GM21515 (cell line): Measurements from ENCODE around the gene ARHGEF12.

Source experiments
- ATAC-seq: cut with Tn5 transposase; IDR thresholded peaks from one replicate; pipeline ENCODE4 v1.9.1; 2021; ENCODE audit not compliant: unreplicated experiment

Gene ARHGEF12

DNA sequence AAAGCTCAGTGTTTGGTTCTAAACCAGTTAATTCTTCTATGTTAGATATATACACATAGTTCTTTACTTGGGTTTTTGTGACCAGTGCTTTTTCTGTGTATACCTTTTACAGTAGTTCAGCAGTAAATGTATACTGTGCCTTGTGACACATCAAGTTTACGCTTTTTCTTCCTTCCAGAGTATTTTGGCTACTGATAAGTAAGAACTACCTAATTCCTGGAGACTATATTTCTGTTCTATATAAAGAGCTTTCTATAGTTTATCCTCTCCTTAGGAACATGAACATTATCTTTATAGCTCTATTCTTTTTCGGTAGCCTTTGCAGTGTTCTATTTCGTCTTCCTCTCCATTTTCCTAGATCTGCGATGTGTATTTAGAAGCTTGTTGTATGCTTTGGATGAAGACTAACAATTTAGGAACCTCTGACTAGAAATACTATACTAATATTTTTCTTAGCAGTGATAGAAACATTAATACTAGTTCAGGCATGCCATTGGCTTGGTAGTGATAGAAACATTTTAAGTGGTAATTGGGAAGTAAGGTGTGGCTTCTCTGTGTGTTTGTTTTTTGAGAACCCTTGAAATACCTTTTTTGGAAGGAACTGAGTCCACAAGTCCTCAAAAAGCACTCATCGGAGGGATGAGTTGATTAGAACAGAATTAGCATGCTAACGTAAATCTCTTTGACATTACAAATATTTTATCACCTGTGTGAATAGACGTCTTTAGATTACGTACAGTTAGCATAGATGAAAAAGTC lies 74.6 kb downstream of the ARHGEF12 start:
- ATAC-seq: no peak

DNA sequence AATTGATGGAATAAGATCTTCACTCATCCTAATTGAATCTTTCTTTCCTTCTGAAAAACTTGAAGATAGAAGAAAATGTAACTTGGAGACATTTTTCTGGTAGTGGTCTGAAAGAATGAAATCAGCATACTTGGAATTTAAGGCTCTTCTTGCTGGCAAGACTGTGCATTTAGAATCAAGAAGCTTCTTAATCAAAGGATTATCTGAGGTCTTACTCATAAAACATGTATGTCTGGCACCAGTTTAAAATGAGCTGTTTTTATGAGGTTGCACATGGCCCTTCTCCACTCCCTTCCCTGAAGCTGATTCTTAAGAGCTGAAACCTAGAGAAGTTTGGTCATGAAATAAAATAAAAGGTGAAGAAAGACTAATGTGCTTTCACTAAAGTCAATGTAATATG lies 77.3 kb downstream of the ARHGEF12 start:
- ATAC-seq: no peak

DNA sequence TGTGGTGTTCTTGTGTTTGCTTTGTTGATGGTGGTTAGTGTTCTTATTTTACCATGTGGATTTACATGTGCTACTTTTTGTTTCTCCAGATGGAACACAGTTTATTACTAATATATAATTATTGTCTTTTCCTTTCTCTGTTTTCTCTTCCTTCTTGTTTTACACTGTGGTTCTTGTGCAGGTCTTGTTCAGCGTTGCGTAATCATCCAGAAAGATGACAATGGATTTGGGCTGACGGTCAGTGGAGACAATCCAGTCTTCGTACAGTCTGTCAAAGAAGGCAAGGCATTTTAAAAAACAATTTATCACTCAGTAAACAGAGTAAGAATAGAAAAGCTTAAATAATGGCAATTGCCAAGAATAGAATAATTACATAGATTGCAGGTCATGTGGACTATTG lies 84.4 kb downstream of the ARHGEF12 start:
- no peak for ATAC-seq

DNA sequence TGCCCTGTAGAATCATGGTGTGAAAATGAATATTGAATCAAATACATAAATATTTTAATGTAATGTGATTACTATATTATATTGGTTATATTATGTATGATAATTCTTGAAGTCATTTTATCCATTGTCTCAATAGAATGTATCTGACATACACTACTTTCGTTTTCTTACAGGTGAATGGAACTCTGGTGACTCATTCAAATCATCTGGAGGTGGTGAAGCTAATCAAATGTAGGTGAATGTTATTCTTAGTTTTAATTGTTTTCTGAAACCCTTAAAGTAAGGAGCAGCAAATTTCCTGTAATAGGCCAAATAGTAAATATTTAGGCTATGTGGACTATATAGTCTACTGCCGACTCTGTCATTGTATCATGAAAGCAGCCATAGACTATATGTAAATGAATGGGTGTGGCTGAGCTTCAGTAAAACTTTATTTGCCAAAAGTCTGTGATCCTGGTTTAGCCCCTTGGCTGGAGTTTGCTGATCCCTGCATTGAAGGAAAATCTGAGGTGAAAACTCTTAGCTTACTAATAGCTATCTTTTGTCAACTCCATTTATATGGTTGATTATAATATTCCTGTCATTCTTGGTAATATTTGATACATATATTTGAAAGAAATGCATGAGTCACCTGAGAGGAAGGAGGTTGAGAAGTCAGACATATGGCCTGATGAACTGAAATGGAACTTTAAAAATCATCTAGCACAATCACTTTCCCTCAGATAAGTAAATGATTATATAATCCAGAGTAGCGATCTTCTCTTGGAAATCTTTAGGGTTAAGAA lies 88.2 kb downstream of the ARHGEF12 start:
- ATAC-seq: no peak

DNA sequence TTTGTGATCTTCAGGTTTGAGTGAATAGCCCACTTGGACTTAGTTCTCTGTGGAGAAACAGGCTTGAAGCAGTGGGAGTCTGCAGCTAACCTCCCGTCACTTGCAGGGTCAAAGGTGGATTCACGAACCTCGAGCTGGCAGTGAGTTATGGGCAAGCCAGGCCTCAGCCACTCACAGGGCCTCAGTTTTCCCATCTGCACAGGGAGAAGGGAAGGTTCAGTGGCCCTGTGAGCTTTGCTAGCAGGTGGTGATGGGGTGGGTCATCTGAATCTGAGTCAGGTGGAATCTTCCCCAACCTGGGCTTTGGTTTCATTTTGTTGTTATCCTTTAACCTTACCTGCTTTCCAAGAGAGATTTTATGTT lies 88.7 kb downstream of the ARHGEF12 start:
- ATAC-seq: no peak

DNA sequence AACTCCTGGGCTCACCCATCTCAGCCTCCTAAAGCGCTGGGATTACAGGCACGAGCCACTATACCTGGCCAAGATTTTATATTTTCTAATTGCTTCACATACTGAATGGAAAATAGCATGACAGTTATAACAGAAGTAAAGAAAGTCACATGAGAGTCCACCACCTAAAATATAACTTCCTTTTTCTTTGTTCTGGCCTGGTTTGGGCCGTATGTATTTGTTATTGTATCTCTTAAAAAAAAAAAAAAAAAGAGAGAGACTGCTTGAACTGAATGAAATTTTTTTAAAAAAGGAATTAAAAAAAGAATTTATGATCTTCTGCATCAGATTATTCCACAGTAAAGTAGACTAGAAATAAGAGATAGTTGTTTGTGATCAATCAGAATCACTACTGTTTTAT lies 89.3 kb downstream of the ARHGEF12 start:
- ATAC-seq: no peak

DNA sequence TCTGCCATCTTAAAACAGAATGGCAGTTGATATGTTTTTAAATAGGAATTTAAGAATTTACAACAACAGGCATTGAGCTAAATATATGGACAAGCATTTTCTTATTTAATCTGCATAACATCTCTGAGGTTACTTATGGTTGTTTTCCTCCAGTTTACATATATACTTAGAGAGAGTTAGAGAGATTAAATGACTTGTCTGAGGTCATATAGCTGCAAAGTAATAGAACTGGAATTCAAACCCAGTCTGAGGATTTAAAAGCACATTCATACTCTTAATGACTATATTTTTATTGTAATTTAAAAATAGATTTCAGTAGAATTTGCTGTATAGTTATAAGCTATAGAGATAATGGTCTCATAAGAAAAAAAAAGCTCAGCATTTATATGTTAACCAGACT lies 93.9 kb downstream of the ARHGEF12 start:
- ATAC-seq: no peak

DNA sequence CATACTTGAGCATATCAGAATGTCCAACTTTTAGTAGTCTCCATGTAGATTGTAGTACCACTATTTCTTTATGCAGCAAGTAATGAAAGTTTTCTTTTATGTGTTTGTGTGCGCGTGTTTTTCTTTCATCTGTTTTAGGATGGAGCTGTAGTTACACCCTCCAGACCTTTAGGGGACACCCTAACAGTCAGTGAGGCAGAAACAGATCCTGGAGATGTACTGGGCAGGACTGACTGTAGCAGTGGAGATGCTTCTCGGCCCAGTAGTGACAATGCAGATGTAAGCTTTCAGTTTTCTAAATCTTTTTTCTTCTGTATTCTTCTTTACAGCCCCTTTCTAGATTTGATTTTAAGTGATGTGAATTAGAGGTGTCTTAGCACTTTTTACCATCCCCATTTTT lies 95.4 kb downstream of the ARHGEF12 start:
- no peak for ATAC-seq

DNA sequence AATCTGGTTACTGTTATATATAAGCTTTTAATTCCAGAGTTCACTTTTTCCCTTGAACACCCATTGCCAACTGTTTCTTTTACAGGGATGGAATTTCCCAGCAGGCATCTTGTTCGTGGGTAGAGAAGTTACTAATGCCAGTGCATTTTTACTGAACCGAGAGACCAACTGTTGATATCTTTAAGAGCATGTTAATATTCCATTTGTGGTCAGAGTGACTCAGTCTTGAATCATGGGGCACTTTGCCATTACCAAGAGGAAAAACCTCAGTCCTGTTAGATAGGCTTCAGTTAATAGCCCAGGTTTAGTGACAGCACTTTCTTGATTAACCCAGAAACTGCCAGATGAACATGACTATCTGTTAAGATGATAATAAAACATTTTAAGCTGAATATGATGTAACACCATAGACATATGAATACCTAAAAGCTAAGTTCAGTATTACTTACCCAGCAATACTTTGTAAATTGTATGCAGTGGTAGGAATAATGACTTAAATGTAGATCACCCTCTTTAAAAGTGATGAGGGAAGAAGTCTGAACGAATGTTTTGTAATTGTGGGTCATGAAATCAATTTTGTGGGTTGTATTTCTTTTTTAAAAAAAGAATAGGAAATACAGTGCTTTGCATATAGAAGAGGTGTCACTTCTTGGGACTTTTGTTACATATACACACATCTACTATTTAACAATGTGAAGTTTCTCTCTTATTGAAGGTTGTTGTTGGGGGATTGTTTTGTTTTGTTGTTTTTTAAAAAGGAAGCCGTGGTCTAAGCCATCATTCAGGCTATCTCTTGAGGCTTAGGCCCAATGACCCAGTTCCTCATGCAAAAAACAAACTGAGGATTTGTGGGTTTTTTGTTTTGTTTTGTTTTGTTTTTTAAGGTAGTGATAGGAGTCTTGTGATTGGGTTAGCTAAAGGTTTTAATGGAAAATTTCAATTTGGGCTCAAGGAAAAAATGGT lies 96.1 kb downstream of the ARHGEF12 start:
- no peak for ATAC-seq

DNA sequence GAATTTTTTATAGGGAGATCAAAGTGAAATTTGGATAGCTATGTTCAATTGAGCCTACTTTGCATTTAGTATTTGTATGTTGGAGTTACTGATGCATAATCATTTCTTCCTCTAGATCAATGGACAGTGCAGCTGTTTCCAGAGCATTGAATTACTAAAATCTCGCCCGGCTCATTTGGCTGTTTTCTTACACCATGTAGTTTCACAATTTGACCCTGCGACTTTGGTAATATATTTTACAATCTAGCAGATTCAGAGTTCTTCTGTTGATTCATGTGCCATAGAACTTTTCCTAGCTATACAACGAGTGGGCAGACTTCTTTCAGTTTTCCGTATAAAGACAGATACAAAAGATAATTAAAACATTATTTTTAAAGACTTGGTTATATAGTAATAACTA lies 105.4 kb downstream of the ARHGEF12 start:
- ATAC-seq: no peak

DNA sequence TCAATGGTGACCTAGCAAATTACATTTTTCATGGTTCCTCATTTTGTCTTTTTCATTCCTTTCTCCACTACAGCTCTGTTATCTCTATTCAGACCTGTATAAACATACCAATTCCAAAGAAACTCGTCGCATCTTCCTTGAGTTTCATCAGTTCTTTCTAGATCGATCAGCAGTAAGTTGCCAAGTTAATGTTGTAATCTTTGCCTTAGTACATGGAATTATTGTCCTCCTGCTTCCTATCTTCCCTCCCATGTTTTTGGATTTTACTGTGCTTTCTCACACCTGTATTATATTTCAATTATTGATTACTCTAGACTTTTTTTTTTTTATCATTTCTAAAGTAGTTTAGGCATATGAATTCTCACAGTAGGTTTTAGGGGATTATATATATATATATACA lies 105.8 kb downstream of the ARHGEF12 start:
- no peak for ATAC-seq

DNA sequence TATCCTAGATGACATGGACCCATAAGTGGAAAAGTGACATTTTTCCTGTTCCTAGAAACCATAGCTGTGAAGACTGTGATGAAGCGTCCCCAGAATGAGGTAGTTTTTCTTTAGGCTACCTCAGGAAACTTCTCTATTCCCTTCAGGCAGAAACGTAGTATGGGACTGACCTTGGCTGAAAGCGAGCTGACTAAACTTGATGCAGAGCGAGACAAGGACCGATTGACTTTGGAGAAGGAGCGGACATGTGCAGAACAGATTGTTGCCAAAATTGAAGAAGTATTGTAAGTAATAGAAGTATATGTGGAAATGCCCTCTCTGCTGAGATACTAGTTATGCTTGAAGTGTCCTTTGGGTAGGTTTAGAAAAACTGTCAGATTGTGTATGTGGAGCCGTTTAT lies 110.6 kb downstream of the ARHGEF12 start:
- ATAC-seq: no peak

DNA sequence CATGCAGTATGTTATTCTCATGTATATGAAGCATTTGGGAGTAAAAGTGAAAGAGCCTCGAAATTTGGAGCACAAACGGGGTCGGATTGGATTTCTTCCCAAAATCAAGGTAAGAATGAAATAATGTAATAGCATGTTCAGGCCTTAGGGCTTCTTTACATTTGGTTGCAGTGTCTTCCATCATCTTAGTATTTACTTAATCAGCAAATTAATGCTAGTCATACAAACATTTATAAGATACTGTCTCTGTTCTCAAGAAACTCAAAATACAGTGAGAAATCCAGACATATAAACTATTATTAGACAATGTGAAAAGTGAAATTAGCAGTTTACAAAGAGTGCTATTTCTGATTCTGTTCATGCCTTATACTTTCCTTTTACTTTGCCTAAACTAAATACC lies 112.0 kb downstream of the ARHGEF12 start:
- ATAC-seq: no peak

DNA sequence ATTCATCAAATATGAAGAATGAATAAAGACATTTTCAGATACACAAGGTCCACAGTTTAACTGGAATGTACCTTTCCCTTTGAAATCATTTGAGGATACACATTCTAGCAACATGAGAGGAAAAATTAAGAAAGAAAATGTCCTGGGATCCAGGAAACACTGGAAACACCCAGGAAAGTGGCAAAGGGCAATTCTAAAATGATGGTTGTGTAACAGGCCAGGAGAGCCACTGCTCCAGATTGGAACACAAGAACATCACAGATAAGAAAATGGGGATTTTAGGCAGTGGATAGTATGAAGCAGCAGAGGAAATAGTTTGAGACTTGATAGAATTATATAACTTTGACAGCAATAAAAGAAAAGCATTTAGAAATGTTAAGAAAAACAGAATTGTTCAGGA lies 119.3 kb downstream of the ARHGEF12 start:
- ATAC-seq: no peak

DNA sequence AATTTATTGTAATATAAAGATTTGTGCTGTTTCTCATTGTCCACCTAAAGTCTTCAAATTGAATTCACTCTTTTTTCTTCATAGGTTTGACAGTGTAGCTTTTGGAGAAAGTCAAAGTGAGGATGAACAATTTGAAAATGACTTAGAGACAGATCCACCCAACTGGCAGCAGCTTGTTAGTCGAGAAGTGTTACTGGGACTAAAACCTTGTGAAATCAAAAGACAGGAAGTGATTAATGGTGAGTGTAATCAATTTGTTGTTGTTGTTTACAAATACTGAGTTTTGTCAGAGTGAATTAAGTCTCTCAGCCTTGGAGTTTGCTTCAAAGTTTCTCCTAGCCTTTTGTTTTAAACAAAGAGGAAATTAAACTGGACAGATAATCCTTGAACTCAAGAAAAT lies 121.8 kb downstream of the ARHGEF12 start:
- no peak for ATAC-seq

DNA sequence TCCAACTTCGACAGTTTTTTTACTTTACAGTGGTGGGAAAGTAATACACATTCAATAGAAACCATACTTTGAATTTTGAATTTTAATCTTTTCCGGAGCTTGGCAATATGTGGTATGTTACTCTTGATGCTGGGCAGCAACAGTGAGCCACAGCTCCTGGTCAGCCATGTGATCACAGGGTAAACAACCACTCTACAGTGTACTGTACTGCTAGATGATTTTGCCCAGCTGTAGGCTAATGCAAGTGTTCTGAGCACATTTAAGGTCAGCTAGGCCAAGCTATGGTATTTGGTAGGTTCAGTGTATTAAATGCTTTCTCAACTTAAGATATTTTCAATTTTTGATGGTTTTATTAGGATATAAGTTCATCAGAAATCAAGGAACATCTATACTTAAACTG lies 126.6 kb downstream of the ARHGEF12 start:
- ATAC-seq: no peak

DNA sequence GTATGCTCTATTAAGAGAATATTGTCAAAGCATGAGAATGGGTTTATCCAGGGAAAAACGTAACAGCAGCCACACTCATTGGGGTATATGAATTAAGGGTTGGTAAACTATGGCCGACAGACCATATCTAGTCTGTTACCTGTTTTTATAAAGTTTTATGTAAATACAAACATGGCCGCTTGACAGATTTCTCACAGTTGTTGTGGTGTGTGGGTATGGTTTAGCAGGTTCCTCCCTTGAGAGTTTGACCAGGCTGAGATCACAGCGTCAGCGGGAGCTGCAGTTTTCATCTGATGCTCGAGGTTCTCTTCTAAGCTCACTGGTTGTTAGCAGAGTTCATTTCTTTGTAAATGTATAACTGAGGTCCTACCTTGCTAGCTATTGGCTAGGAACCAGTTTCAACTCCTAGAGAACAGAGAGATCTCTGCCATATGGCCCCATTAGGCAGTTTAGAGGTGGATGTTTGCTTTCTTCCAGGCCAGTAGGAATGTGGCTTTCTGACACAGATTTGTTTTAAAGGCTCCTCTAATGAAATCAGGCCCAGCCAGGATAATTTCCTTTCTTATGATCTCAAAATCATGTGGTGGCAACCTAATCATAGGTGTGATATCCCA lies 129.8 kb downstream of the ARHGEF12 start:
- no peak for ATAC-seq

DNA sequence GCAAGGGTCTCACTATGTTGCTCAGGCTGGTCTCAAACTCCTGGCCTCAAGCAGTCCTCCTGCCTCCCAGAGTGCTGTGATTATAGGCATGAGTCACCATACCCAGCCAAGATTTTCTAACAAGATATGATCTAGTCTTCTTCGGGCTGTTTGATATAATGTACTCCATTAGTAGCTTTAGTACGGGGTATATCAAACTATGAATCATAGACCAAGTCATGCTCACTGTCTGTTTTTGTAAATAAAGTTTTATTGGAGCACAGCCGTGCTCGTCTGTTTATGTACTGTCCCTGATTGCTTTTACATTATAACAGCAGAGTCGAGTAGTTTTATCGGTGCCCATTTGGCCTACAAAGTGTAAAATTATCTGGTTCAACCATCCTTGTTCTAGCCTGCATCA lies 131.4 kb downstream of the ARHGEF12 start:
- no peak for ATAC-seq

DNA sequence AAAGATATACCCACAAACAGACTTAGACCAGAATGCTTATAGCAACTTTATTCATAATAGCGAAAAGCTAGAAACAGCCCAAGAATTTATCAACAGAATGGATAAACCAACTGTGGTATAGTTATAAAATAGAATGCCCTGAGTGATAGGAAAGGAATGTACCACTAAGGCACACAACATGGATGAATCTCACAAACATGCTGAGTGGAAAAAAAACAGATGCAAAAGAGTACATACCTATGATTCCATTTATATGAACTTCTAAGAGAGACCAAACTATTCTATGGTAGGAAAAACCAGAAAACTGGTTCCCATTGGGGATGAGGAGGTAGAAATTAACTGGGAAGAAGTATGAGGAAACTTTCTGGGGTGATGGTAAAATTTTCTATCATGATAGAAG lies 134.9 kb downstream of the ARHGEF12 start:
- no peak for ATAC-seq

DNA sequence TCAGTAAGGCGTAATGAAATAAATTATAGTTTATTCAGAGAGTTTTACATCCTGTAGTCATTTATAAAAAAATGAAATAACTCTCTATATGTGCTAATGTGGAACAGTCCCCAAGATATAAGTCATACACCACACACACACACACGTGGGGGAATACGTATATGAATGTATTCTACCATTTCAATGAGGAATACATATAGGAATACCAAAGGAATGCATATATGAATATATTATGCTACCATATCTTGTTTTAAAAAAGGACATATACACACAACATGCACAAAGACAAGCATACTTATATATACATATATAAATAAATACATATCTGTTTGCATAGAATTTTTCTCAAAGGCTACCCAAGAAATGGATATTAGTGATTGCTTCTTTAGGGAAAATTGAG lies 135.8 kb downstream of the ARHGEF12 start:
- ATAC-seq: no peak

DNA sequence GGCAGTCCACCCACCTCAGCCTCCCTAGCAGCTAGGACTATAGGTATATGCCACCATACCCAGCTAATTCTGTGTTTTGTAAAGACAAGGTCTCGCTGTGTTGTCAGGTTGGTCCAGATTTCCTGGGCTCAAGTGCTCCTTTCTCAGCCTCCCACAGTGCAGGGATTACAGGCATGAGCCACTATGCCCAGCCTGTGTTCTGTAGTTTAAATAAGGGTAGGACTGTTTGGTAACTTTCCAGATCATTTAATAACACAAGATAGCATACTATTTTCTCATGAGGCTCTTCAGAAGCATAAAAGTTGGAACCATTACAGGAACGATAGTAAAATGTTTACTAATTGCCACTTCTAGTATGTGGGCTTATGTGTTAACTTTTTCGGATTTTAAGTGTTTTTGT lies 137.3 kb downstream of the ARHGEF12 start:
- no peak for ATAC-seq
